Panc1 (cell line): ENCODE results near the gene TPRN.

Experiments
- POLR2AphosphoS5 ChIP-seq: IDR thresholded peaks from 2 replicates; pipeline ENCODE4 v1.6.1; 2012; ENCODE audit warnings: mild to moderate bottlenecking, low read depth, low read length, moderate library complexity
- SIN3A ChIP-seq: IDR thresholded peaks from 2 replicates; pipeline ENCODE4 v1.6.1; 2012; ENCODE audit warnings: low read depth, mild to moderate bottlenecking, low read length, moderate library complexity, borderline replicate concordance; ENCODE audit not compliant: insufficient read depth
- TCF7L2 ChIP-seq: IDR thresholded peaks from 2 replicates; pipeline ENCODE4 v1.6.1; 2011; ENCODE audit warnings: mild to moderate bottlenecking, low read depth, low read length, inconsistent platforms
- TF ChIP-seq, protein P1 (sequence below): fragments of 450-650 bp; IDR thresholded peaks from 2 replicates; pipeline ENCODE4 v1.5.1; 2017; ENCODE audit warnings: mild to moderate bottlenecking
- TF ChIP-seq, protein P2 (sequence below), 2 experiments: IDR thresholded peaks; 2 replicates each; pipeline ENCODE4 v1.6.1; 2011 to 2012; ENCODE audit warnings: low read depth in 2 of 2, control low read depth in 1 of 2, low read length in 1 of 2, mild to moderate bottlenecking in 1 of 2, moderate library complexity in 1 of 2; ENCODE audit not compliant: insufficient read depth in 1 of 2

- TF ChIP-seq, protein P1, sequence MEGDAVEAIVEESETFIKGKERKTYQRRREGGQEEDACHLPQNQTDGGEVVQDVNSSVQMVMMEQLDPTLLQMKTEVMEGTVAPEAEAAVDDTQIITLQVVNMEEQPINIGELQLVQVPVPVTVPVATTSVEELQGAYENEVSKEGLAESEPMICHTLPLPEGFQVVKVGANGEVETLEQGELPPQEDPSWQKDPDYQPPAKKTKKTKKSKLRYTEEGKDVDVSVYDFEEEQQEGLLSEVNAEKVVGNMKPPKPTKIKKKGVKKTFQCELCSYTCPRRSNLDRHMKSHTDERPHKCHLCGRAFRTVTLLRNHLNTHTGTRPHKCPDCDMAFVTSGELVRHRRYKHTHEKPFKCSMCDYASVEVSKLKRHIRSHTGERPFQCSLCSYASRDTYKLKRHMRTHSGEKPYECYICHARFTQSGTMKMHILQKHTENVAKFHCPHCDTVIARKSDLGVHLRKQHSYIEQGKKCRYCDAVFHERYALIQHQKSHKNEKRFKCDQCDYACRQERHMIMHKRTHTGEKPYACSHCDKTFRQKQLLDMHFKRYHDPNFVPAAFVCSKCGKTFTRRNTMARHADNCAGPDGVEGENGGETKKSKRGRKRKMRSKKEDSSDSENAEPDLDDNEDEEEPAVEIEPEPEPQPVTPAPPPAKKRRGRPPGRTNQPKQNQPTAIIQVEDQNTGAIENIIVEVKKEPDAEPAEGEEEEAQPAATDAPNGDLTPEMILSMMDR, result no peak
- TF ChIP-seq SIN3A (no peak), POLR2AphosphoS5 (no peak), TCF7L2 (no peak)
- TF ChIP-seq, protein P2, sequence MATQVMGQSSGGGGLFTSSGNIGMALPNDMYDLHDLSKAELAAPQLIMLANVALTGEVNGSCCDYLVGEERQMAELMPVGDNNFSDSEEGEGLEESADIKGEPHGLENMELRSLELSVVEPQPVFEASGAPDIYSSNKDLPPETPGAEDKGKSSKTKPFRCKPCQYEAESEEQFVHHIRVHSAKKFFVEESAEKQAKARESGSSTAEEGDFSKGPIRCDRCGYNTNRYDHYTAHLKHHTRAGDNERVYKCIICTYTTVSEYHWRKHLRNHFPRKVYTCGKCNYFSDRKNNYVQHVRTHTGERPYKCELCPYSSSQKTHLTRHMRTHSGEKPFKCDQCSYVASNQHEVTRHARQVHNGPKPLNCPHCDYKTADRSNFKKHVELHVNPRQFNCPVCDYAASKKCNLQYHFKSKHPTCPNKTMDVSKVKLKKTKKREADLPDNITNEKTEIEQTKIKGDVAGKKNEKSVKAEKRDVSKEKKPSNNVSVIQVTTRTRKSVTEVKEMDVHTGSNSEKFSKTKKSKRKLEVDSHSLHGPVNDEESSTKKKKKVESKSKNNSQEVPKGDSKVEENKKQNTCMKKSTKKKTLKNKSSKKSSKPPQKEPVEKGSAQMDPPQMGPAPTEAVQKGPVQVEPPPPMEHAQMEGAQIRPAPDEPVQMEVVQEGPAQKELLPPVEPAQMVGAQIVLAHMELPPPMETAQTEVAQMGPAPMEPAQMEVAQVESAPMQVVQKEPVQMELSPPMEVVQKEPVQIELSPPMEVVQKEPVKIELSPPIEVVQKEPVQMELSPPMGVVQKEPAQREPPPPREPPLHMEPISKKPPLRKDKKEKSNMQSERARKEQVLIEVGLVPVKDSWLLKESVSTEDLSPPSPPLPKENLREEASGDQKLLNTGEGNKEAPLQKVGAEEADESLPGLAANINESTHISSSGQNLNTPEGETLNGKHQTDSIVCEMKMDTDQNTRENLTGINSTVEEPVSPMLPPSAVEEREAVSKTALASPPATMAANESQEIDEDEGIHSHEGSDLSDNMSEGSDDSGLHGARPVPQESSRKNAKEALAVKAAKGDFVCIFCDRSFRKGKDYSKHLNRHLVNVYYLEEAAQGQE (IDR thresholded peaks at IDR 0.05; ENCODE audit: insufficient read depth in 1 of 2, low read depth in 2 of 2, low read length in 1 of 2), result no peak
Observed at GRCh38 chr9:137227853-137228505, 27.4 kb upstream of the TPRN start.
